HG03520 (cell line): ENCODE measurements around the gene AP4E1.
"Not testable (repeated sequence)": the region's sequence is repeated elsewhere in the genome, so short reads cannot be mapped to it uniquely, and the experiment has no call there.

ENCODE experiments used
- ATAC-seq: cut with Tn5 transposase; IDR thresholded peaks from one replicate; pipeline ENCODE4 v1.9.1; 2021; ENCODE audit warnings: mild to moderate bottlenecking, moderate library complexity; ENCODE audit not compliant: unreplicated experiment

AP4E1 gene

GRCh38 chr15:50888054-50888453 lies 20.4 kb upstream of the AP4E1 start:
- ATAC-seq, result no peak

GRCh38 chr15:50889589-50889988 lies 18.9 kb upstream of the AP4E1 start:
- no peak for ATAC-seq

GRCh38 chr15:50890751-50891150 lies 17.7 kb upstream of the AP4E1 start:
- no peak for ATAC-seq

GRCh38 chr15:50891159-50891558 lies 17.3 kb upstream of the AP4E1 start:
- no peak for ATAC-seq

- no peak for ATAC-seq
These were observed 14.5 kb upstream of the AP4E1 start for GRCh38 chr15:50893976-50894375.

- ATAC-seq, result not testable (repeated sequence)
These were observed 7.1 kb upstream of the AP4E1 start for GRCh38 chr15:50901390-50901789.

GRCh38 chr15:50904211-50904610 lies 4.3 kb upstream of the AP4E1 start:
- ATAC-seq, result no peak

- ATAC-seq, result no peak
These were observed 3.4 kb upstream of the AP4E1 start for GRCh38 chr15:50905055-50905454.

- peak; percentile 47 for ATAC-seq
These were observed 1.4 kb upstream of the AP4E1 start for GRCh38 chr15:50906954-50907600.

GRCh38 chr15:50907601-50908208 lies 778 bp upstream of the AP4E1 start:
- peak; percentile 23 for ATAC-seq

GRCh38 chr15:50909010-50909317 lies 481 bp downstream of the AP4E1 start:
- ATAC-seq, result no peak

- not testable (repeated sequence) for ATAC-seq
These were observed 1.9 kb downstream of the AP4E1 start for GRCh38 chr15:50910426-50910795.

GRCh38 chr15:50911001-50911400 lies 2.5 kb downstream of the AP4E1 start:
- no peak for ATAC-seq

- ATAC-seq, result no peak
These were observed 3.1 kb downstream of the AP4E1 start for GRCh38 chr15:50911621-50912020.

- ATAC-seq, result no peak
These were observed 7.9 kb downstream of the AP4E1 start for GRCh38 chr15:50916400-50916799.

- not testable (repeated sequence) for ATAC-seq
These were observed 10.9 kb downstream of the AP4E1 start for GRCh38 chr15:50919359-50919758.

GRCh38 chr15:50925281-50925680 lies 16.8 kb downstream of the AP4E1 start:
- ATAC-seq, result no peak

- no peak for ATAC-seq
These were observed 20.6 kb downstream of the AP4E1 start for GRCh38 chr15:50929062-50929461.

- no peak for ATAC-seq
These were observed 22.3 kb downstream of the AP4E1 start for GRCh38 chr15:50930792-50931191.

GRCh38 chr15:50933341-50933740 lies 24.9 kb downstream of the AP4E1 start:
- no peak for ATAC-seq

- no peak for ATAC-seq
These were observed 30.0 kb downstream of the AP4E1 start for GRCh38 chr15:50938525-50938924.

- no peak for ATAC-seq
These were observed 31.4 kb downstream of the AP4E1 start for GRCh38 chr15:50939911-50940310.

- no peak for ATAC-seq
These were observed 32.0 kb downstream of the AP4E1 start for GRCh38 chr15:50940506-50940905.
